ENCODE results near the gene MAGI2.

The MAGI2 gene

DNA sequence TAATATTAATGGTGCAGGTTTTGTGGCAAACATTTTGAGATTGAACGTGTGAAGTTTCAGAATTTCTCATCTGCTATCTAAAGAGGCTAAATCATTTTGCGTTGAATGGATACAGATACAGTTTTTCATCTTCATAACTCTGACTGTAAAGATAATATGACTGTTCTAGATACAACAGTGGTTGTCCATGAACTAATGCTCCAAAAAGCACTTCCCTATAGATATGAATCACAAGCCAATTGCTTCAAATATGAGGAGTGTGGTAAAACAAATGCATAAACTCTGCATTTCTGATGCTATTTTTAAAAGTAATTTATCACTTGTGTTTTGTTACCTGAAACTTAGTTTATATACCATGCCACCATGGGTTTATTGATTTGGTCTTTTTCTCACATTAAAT lies 750.1 kb downstream of the MAGI2 start:
- DNase-seq, result no peak

DNA sequence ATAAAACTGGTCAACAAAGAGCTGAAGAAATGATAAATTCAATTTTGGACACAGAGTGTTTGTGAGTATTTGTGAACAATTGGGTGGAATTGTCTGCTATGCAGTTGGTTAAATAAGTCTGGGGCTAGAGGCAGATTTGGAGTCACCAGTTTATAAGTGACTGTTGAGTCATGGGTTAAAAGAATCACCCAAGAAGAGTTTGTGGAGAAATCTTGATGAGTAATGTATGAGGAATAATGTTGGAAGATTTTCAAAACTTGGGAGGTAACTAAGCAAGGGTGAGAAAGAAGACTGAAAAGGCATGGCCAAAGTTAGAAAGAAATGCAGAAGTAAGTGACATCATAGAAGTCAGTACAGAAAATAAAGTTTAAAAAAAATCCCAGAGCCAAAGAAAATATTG lies 750.7 kb downstream of the MAGI2 start:
- DNase-seq, result no peak

DNA sequence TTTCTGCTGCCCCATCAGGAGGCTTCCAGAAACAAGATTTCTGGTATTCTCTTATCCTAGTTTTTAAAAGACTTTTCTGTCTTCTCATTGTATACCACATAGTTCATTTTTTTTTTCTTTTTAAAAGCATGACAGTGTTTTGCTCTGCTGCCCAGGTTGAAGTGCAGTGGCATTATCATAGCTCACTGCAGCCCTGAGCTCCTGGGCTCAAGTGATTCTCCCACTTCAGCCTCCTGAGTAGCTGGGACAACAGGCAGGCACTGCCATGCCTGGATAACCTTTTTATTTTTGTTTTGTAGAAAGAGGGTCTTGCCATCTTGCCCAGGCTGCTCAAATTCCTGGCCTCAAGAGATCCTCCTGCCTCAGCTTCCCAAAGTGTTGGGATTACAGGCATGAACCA lies 757.6 kb downstream of the MAGI2 start:
- no peak for DNase-seq

DNA sequence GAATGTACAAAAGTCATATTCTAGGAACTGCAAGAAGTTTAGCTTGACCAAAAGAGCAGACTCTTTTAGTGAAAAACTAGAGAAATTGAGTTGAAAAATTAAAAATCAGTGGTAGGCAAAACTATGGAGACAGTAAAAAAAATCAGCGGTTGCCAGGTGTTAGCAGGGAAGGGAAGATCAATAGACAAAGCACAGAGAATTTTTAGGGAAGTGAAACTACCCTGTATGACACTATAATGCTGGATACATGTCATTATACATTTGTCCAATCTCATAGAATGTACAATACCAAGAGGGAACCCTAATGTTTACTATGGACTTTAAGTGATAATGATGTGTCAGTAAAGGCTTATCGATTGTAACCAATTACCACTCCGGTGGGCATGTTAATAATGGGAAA lies 761.9 kb downstream of the MAGI2 start:
- no peak for DNase-seq

DNA sequence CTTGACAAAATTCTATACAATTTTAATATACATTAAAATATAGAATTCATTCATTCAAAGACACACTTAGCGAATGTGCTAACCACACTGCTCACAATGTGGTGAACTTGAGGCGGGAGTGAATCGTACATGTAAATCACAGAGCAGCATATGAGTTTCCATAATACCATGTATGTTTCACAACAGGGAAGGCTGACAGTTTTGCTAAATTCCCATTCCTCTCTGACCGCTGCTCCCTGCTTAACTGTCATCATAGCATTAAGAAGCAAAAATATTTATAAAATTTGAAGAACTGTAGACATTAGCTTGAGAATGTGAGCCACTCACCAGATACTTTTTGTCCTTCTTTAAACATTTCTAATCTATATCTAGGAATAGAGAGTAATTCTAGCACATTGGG lies 763.3 kb downstream of the MAGI2 start:
- no peak for DNase-seq

DNA sequence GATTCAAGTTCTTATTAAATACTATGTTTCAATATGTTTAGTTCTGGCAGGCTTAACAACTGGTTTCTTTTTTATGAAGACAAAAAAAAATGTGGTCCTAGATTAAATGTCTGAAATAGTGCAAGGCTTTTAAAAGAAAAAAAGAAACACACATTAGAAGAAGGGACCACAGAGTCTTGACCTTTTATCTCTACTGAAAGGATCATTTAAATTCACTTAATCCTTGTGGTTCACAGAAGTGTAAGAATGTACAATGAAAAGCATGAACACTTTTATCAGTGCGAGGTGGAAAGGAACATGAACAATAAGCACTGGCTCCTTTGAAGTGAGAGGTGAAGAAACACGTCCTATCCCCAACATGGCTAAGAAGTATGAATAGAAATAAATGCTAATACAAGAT lies 765.1 kb downstream of the MAGI2 start:
- DNase-seq, result no peak

DNA sequence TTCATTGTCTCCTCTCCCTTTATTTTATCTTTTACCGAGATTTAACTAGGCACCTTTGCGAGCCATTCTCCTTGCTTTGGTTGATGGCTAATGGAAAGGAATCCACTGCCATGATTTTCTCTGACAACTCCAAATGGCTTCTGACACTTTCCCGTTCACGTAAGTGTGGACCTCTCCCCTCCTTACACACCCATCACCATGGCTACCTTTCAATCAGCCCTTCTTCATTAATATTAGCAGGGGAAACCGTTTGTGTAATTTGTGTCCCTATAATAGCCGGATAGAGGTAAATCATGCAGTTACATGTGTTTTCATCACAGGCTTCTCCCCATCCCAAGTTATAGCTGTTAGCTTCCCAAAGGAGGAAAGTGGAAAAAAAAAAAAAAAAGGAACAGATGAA lies 767.3 kb downstream of the MAGI2 start:
- DNase-seq, result no peak

DNA sequence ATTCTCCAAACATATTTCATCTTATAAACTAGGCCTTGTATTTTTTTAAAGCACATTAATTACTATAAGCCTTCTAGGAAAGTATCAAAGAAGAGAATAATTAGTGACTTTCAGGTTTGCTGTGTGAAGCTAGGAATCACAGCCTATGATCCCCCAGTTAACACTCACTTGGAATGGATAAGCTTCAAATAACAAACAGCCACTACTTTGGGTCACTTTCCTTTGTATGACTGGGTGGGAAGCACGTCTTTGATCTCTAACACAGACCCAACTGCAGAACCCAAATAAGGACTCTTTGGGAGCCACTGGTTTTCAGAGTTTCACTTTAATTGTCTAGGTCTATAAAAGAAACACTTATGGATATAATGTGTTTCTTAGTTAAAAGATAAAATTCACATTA lies 769.3 kb downstream of the MAGI2 start:
- DNase-seq, result no peak

DNA sequence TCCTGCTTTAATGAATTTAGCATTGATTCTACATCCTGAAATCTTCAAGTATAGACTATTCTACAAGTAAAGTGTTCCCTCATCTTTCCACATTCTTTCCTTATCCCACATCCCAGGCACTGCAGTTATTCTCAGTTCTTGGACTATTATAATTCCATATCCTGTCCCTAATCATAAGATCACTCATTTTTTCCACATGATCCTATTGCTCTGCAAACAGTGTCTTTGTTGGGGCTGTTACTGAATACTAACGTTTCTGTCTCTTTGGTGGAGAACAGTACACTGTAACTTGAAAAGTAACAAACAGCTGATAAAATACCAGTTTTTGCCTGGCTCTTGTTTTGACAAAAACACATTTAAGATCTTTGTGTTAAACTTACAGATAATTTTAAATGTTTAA lies 769.9 kb downstream of the MAGI2 start:
- no peak for DNase-seq

DNA sequence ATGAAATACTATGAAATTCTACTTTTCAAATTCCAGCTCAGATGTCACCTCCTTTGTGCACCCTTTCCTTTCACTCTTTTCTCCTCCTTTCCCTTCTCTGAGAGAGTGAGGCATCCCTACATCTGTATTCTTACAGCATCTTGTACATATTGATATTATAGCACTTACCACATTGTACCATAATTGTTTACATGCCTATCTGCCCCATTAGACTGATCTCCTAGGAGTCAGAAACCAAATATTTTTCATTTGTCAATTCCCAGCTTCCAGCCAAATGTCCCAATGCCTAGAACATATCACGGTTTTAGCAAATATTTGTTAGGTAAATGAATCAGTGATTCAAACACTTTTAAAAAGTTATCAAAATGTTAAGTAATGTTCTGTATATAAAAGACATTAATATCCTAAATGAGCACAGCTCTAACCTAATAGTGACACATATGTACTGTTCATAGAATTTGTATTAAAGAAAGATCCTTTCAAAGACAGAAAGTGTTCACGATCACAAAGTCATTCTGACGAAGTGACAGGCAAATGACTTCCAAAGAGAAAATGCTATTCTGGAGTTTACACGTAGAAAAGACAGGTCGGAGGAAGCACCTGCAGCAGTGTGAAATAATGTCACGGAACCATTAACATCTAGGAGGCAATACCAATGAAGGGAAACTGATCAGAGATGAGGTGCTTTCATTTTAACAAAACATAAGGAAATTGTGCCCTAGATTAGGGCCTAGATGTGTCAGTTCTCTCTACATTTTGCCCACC lies 774.2 kb downstream of the MAGI2 start:
- DNase-seq, result no peak

DNA sequence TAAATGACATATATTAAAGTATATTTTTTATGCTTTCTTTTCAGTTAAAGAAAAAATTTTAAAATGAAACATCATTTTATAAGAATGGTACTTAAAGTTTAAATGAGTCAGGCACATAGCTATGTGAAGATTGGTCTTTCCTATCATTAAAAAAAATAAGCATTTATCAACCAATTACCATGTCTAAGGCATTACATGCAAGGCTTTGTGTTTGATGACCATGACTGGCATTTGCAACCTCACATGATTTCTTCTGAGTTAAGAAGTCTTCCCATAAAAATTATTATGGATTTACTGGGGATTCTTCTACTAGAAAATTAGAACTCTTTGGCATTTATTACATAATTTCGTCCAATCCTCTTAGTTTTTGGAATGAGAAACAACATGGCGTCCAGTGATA lies 776.1 kb downstream of the MAGI2 start:
- DNase-seq, result no peak

DNA sequence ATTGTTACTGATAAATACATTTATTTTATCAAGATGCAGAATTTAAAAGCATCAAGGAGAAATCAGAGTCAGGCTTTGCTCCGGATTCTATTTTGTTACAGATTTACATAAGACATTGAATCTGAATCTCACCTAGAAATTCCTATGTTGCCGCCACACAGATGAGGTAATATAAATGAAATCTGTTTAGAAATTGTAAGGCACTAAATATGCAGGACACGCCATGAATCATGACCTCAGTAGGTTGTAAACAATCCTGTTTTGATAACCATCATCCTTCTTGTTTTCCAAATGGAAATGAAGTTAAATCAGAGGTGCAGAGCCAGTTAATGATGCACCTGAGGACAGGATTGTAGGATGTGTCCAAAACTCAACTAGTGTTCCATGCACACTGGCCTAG lies 778.0 kb downstream of the MAGI2 start:
- no peak for DNase-seq

DNA sequence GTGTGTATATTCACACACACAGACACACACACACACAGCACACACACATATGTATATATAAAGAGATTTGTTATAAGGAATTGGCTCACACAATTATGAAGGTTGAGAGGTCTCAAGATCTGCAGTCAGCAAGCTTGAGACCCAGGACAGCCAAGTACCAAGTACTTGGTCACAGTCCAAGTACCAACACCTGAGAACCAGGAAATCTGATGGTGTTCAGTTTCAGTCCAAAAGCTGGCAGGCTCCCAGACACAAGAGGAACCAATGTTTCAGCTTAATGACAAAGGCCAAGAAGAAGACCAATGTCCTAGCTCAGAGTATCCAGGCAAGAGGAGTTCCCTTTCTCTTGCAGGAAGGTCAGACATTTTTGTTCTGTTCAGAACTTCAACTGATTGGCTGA lies 780.2 kb downstream of the MAGI2 start:
- DNase-seq, result peak; percentile 23

DNA sequence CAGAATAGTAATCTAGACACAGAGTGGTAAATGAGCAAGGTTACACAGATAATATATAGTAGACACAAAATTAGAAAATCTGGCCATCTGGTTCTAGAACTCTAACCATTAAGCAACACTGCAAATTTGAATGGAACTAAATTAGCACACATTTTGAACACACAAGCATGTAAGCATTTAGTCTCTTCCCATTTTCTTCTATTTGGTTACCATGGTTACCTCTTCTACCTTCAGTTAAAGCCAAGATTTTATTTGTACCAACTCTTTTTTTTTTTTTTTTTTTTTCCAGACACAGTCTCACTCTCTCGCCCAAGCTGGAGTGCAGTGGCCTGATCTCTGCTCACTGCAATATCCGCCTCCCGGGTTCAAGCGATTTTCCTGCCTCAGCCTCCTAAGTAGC lies 790.5 kb downstream of the MAGI2 start:
- DNase-seq, result peak; percentile 17

DNA sequence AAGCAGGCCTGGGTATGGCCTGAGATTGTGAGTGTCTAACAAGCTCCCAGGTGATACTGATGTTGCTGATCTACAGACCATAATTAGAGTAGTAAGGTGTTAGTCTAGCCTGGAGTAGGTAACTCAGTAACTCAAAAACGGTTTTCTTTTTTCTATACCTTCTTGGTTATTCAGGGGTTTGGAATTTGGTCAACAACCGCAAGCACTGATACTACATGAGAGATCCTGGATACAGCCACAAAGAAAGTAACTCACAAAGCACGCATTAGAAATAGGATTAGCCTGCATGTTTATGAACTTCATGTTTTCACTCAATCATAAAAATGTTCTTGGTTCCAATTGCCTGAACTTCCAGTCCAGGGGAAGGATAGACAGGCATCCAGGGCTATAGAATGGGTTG lies 803.5 kb downstream of the MAGI2 start:
- DNase-seq, result no peak

DNA sequence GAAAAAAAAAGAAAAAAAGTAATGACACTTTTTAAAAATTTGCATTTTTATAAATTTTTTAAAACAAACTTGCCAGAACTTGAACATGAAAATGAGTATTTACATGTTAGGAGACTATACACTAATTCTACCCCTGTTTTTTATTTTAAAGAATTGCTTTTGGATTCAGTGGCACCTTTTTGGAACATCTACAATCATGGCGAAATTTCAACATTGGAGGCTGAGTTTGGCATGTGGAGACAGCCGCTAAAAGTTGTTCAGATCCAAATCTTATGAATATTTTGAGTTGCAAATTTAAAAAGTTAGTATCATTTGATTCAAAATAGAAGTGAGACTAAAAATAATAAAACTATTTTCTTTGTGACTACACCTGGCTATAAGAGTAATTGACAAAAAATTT lies 804.2 kb downstream of the MAGI2 start:
- no peak for DNase-seq

DNA sequence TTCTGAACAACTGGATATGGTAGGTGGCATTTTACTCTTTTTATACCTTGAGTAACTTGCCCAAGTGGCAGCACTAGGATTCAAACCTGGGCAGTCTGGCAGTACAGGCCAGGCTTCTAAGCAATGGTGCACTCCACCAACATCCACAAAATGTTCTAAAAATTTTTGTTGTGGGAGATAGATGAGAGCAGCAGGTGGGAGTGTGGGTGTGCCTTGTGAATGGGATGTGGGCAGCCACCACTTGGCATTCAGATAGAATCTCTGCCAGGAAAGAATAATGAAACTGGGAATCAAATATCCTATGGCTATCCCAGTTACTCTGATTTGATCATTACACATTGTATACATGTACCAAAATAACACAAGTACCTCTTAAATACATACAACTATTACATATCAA lies 810.7 kb downstream of the MAGI2 start:
- DNase-seq, result no peak

DNA sequence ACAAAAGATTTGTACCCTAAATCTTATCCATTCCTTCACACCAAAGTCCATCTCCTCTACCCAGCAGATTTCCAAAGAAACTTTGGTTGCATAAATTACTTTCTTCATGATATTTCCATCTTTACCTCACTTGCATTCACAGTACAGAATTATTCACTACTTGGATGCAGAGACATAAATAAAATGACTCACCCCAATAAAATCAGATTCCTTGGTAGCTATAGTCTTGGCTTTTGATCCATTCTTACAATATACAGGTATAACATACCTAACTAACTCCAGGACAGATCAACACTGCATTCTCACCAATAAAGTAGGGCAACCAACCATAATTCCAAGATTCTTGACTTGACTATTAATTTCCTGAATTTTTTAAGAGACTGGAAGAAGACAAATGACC lies 815.1 kb downstream of the MAGI2 start:
- DNase-seq, result no peak

DNA sequence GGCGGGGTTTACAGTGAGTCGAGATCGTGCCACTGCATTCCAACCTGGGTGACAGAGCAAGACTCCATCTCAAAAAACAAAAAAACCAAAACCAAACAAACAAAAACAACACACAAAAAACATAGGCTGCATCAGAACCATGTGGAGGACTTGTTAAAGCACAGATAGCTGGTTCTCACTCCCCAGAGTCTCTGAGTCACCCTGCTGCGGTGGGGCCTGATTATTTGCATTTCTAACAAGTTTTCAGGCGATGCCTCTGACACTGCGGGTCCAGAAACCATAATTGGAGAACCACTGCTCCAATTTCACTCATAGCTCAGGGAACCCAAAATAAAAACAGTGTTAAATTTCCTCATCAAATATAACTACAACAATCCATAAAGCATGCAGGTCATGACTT lies 816.7 kb downstream of the MAGI2 start:
- no peak for DNase-seq

DNA sequence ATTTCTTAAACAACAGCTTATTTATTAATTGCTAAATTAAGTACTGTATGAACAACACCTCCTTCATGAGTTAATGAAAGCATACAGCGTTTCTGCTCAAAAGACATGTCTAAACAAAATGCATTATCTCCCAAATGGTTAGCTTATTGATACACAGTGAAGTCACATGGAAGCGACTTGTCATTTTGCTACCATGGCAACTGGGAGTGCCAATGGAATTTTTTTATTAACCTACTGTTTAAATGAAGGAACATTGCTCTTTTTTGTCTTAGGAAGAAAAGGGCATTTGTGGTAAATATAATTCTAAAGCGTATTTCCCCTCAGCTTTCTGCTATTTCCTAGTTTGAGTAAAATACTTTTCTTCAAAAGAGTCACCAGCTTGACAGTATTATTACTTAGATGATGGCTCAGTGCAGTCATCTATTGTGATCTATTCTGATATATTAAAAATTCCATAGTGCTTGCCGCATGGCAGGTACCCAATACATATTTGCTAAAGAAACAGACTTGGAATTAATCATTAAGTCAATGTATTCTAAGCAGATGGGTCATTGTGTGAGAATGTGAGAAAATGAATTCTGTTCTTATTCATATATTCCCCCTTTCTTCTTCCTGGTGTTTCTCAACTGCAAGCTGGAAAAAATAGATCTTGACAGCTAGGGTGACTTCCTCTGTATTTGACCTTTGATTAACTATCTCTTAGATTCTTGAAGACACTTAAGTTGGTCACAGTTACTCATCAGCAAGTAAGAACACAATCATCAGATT lies 818.3 kb downstream of the MAGI2 start:
- no peak for DNase-seq

DNA sequence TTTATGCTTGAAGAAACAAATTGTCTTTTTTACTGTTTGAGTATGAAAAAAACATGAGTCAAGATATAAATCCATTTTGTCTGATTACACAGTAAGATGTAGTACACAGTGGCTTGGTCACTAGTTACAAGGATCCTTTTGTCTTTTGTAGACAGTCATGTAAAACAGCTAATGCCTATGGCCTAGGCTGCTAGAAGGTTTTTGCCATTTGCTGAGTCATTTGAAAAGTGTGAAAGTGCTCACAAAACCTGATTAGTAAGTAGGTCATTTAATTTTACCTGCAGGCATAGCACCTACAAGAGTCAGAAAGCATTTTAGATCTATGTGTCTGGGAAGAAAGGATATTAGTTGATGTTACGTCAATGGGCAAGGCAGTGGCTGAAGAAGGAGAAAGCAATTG lies 819.4 kb downstream of the MAGI2 start:
- no peak for DNase-seq

DNA sequence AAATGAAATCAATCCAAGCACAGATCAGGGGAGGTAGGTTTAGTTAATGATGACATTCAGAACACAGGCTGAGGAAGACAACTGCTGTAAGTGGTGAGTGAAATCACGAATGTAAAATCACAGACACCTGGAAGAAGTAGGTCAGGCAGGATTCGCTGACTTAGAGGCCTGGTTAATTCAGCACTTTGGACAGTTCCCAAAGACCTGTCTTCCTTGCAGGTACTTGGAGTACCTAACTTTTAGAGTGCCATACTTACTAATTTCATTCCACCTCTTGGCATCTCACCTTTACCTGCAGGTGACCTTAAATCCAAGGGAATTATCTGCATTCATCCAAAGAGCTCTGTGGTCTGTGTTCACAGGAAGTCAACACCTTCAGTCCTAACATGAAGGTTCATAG lies 832.5 kb downstream of the MAGI2 start:
- DNase-seq, result no peak

DNA sequence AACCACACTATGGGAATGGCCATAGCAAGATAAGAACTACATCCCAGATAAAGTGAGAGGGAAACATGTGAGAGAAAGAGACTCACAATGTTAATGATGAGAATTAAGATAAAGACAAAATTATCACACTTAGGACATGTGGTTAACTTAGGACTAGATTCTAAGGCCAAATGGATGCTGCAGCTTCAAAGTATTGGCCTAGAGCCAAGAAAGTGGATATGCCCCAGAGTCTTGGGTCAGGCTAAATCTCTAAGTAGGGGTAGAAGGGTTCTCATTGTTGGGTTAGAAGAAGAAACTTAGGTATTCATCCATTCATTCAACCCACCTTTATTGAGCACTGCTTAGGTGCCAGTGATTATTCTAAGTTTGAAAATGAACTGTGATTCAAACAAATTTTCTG lies 836.9 kb downstream of the MAGI2 start:
- no peak for DNase-seq

DNA sequence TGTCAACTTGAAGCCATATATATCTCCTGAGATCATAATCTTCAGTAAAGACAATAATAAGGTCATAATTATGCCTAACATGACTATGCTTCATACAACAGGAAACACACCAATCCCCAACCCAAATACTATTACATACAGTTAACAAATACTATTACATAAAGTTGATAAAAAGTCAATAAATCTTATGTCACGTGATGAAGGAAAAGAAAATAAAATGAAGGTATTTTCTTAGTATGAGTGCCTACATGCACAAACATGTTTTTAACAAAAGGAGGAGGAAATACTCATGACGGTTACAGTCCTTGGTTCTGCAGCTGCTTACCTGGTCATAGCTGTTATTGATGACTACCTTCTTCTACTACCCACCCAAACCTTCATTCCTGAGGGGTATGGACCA lies 844.2 kb downstream of the MAGI2 start:
- DNase-seq, result no peak

DNA sequence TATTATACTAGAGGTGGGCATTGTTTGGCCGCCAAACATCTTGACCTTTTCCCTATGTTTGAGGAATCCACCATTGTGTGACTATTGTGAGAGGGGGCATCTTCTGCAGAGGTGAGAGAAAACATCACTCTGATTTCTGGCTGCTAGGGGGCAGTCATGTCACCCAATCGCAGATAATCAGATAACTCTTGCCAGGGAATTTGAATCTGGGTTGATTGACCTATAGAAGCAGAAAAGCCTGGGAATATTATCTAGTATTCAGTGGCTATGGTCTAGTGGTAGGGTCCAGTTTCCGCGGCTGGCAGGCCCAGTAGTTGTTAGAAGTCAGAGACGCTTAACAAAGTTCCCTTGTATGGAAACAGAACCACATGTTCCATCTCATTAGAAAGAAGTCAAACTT lies 846.4 kb downstream of the MAGI2 start:
- no peak for DNase-seq

All from NCI-H2171 treated with DMSO at 0.1 percent for 48 hours (cell line).